Liver (tissue), 3 donors: ENCODE results near the gene HOXB9.

Source experiments
- EGR1 ChIP-seq, 2 donors: IDR thresholded peaks; 2 replicates each; pipeline ENCODE4 v1.6.1; 2016 to 2018; ENCODE audit warnings: antibody characterized with exemption in 2 of 2, low read depth in 2 of 2
- RAD21 ChIP-seq, 2 donors: IDR thresholded peaks; 2 replicates each; pipeline ENCODE4 v1.6.1; 2016; ENCODE audit warnings: antibody characterized with exemption in 2 of 2, mild to moderate bottlenecking in 2 of 2
- SP1 ChIP-seq: IDR thresholded peaks from 2 replicates; pipeline ENCODE4 v1.6.1; 2018; ENCODE audit warnings: antibody characterized with exemption, mild to moderate bottlenecking
- TF ChIP-seq, protein P1 (sequence below): fragments of 150-350 bp; IDR thresholded peaks from 2 replicates; pipeline ENCODE4 v1.5.1; 2017; ENCODE audit warnings: improper control_type of control experiment, low read depth, low read length; ENCODE audit not compliant: missing input control
- TF ChIP-seq, protein P2 (sequence below): IDR thresholded peaks from 2 replicates; pipeline ENCODE4 v1.6.1; 2016; ENCODE audit warnings: antibody characterized with exemption
- TF ChIP-seq, protein P3 (sequence below): IDR thresholded peaks from 2 replicates; pipeline ENCODE4 v1.6.1; 2016; ENCODE audit warnings: antibody characterized with exemption
- donor health status: healthy.
- donor health status: healthy.

DNA sequence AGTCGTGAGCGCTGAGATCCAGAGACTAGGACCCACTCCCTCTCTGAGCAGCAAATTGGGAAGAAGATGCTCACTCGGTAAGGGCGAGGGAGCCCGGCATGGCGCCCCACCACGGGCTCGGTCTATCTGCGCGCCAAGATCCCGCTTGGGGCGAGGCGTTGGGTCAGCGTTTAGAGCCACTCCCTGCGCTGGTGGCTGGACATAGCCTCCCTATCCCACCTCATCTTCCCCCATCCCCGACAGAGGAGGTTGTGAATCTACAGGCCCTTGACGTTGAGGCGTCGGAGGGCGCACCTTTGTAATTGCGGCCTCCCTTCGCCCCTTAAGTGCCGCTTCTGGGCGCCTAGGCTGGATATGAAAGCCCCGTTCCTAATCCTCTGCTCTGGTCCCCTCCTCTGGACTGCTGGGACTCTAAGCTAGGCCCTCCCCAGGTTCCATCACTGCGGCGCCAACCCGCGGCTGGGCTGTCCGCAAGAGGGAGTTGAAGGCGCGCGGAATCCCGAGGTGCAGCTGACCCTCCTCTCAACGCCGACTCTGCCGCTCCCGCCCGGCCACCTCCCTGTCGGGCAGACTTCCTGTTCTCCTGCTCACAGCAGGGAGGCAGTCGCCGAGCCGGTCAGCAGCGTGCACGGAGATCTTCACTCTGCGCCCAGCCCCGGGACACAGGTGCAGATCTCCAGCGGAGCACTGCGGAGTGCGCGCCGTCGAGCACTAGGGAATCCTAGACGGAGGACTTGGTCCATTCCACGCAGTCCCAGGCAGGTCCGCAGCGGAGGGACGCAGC is 16.1 kb upstream of the HOXB9 start:
- TF ChIP-seq, protein P1, sequence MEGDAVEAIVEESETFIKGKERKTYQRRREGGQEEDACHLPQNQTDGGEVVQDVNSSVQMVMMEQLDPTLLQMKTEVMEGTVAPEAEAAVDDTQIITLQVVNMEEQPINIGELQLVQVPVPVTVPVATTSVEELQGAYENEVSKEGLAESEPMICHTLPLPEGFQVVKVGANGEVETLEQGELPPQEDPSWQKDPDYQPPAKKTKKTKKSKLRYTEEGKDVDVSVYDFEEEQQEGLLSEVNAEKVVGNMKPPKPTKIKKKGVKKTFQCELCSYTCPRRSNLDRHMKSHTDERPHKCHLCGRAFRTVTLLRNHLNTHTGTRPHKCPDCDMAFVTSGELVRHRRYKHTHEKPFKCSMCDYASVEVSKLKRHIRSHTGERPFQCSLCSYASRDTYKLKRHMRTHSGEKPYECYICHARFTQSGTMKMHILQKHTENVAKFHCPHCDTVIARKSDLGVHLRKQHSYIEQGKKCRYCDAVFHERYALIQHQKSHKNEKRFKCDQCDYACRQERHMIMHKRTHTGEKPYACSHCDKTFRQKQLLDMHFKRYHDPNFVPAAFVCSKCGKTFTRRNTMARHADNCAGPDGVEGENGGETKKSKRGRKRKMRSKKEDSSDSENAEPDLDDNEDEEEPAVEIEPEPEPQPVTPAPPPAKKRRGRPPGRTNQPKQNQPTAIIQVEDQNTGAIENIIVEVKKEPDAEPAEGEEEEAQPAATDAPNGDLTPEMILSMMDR: no peak
- TF ChIP-seq EGR1 (IDR thresholded peaks at IDR 0.05; ENCODE audit: low read depth in 2 of 2): no peak
- no peak for TF ChIP-seq RAD21 (IDR thresholded peaks at IDR 0.05)
- no peak for TF ChIP-seq SP1
- TF ChIP-seq, protein P2, sequence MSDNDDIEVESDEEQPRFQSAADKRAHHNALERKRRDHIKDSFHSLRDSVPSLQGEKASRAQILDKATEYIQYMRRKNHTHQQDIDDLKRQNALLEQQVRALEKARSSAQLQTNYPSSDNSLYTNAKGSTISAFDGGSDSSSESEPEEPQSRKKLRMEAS: no peak
- TF ChIP-seq, protein P3, sequence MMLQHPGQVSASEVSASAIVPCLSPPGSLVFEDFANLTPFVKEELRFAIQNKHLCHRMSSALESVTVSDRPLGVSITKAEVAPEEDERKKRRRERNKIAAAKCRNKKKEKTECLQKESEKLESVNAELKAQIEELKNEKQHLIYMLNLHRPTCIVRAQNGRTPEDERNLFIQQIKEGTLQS: no peak
